ENCODE data around the gene SHISAL1.

GRCh38 chr22:44344407-44344806 is 31.7 kb upstream of the SHISAL1 start:
- TF ChIP-seq, protein P1, sequence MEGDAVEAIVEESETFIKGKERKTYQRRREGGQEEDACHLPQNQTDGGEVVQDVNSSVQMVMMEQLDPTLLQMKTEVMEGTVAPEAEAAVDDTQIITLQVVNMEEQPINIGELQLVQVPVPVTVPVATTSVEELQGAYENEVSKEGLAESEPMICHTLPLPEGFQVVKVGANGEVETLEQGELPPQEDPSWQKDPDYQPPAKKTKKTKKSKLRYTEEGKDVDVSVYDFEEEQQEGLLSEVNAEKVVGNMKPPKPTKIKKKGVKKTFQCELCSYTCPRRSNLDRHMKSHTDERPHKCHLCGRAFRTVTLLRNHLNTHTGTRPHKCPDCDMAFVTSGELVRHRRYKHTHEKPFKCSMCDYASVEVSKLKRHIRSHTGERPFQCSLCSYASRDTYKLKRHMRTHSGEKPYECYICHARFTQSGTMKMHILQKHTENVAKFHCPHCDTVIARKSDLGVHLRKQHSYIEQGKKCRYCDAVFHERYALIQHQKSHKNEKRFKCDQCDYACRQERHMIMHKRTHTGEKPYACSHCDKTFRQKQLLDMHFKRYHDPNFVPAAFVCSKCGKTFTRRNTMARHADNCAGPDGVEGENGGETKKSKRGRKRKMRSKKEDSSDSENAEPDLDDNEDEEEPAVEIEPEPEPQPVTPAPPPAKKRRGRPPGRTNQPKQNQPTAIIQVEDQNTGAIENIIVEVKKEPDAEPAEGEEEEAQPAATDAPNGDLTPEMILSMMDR (IDR thresholded peaks at IDR 0.05): no peak
- TF ChIP-seq ZFX (IDR thresholded peaks at IDR 0.05; ENCODE audit: borderline replicate concordance): no peak

Data from 22Rv1 (cell line).